ENCODE data around the gene ABR.
"Not testable (repeated sequence)": the region's sequence is repeated elsewhere in the genome, so short reads cannot be mapped to it uniquely, and the experiment has no call there.

Gene ABR

GRCh38 chr17:1134634-1135324 lies 45.0 kb downstream of the ABR start:
- peaks cover 3% of the 10 kb centered on the region; the same call in 1 of the 2 replicates for H3K4me1 ChIP-seq (ENCODE audit: insufficient read depth, low read length)
- H3K9ac ChIP-seq (ENCODE audit: low read depth, low read length), result no peak overlapping the region
- no peaks in the 10 kb centered on the region for H3K36me3 ChIP-seq (ENCODE audit: insufficient read depth, low read length)
- H3K9me3 ChIP-seq (ENCODE audit: control insufficient read depth, insufficient read depth, low read length), result no peaks in the 10 kb centered on the region

DNA sequence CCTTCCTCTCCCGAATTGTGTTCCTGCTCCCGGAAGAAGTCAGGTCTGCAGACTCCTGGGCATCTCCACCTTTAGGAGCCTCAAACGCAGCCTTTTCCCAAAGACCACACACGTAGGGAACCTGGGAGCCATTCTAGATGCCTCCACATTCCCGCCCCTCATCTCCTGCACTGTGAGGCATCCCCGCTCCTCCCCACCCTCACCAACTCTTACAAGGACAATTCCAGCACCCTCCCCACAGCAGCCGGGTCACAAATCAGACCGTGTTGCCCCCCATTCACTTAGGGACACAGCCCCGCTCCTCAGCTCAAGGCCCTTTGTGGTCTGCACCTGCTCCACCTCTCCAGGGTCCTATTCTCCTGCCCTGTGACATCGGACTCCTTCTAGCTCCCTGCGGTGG lies 49.6 kb downstream of the ABR start:
- Histone ChIP-seq H3K4me1 (ENCODE audit: insufficient read depth, low read length) (no peaks in the 10 kb centered on the region), H3K9ac (ENCODE audit: low read depth, low read length) (no peak overlapping the region), H3K9me3 (ENCODE audit: control insufficient read depth, insufficient read depth, low read length) (no peaks in the 10 kb centered on the region), H3K36me3 (ENCODE audit: insufficient read depth, low read length) (no peaks in the 10 kb centered on the region)

GRCh38 chr17:1128463-1128862 lies 51.3 kb downstream of the ABR start:
- not testable (repeated sequence) for H3K4me1 ChIP-seq (ENCODE audit: insufficient read depth, low read length); H3K36me3 ChIP-seq (ENCODE audit: insufficient read depth, low read length); H3K9ac ChIP-seq (ENCODE audit: low read depth, low read length); H3K9me3 ChIP-seq (ENCODE audit: control insufficient read depth, insufficient read depth, low read length)

DNA sequence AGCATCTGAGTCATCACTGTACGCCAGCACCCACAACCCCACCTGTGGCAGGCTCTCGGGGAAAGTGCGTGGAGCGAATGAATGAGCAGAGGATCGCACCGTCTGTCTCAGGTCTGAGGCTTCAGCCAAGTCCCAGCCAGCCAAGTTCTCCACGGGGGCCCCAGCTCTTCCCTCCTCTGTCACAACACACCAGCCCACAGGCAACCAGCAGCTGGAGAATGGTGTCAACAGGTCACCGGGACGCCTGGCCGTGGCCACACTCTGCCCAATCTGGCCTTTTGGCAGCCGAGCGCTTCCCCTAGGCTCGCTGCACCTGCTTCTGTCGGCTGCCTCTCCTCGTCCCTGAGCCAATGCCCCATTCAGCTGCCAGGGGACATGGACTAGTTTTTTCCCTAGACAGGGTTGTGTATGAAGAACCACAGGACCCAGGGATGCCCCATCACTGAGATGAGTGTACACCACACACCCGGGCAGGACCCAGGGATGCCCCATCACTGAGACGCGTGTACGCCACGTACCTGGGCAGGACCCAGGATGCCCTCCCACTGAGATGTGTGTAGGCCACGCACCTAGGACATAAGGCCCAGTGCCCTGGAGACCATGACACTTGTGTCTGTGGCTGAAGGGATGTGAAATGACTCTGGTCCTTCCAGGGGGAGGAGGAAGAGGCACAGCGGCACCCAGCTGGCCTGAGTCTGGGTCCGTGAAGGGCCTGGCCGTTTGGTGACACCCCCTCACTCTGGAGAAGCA lies 52.8 kb downstream of the ABR start:
- Histone ChIP-seq H3K9me3 (ENCODE audit: control insufficient read depth, insufficient read depth, low read length) (no peaks in the 10 kb centered on the region), H3K36me3 (ENCODE audit: insufficient read depth, low read length) (no peaks in the 10 kb centered on the region), H3K9ac (ENCODE audit: low read depth, low read length) (no peak overlapping the region), H3K4me1 (ENCODE audit: insufficient read depth, low read length) (no peaks in the 10 kb centered on the region; the same call in 1 of the 2 replicates)

DNA sequence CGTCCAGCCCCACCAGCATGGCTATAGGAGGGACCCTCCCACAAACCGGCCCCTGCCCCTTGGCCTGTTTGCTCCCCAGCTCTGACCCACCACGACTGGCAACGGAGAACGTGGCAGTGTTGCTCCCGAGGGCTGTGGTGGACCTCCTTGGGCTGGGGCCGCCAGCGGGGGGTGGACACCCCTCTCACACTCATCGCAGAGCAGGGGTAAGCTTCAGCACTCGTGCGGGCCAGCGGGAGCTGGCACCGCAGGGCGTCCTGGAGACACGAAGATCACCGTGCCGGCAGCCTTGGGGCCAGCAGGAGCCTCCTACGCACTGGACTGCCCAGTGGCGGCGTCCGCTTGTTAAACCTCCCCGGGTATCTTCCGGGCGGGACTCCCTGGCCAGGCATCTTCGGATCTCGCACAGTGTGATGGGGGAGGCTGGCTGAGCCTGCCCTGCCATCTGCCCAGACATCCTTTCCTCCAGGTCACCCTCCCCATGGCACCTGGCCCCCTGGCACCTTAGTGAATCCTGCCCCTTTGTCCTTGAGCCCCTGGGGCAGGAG lies 53.5 kb downstream of the ABR start:
- Histone ChIP-seq H3K9ac (ENCODE audit: low read depth, low read length) (no peak overlapping the region), H3K9me3 (ENCODE audit: control insufficient read depth, insufficient read depth, low read length) (no peaks in the 10 kb centered on the region), H3K36me3 (ENCODE audit: insufficient read depth, low read length) (no peaks in the 10 kb centered on the region), H3K4me1 (ENCODE audit: insufficient read depth, low read length) (no peaks in the 10 kb centered on the region; the same call in 1 of the 2 replicates)

- Histone ChIP-seq H3K9me3 (ENCODE audit: control insufficient read depth, insufficient read depth, low read length) (no peaks in the 10 kb centered on the region), H3K9ac (ENCODE audit: low read depth, low read length) (no peak overlapping the region), H3K36me3 (ENCODE audit: insufficient read depth, low read length) (no peaks in the 10 kb centered on the region), H3K4me1 (ENCODE audit: insufficient read depth, low read length) (no peaks in the 10 kb centered on the region; the same call in 1 of the 2 replicates)
These were observed 54.0 kb downstream of the ABR start for GRCh38 chr17:1125788-1126145.

DNA sequence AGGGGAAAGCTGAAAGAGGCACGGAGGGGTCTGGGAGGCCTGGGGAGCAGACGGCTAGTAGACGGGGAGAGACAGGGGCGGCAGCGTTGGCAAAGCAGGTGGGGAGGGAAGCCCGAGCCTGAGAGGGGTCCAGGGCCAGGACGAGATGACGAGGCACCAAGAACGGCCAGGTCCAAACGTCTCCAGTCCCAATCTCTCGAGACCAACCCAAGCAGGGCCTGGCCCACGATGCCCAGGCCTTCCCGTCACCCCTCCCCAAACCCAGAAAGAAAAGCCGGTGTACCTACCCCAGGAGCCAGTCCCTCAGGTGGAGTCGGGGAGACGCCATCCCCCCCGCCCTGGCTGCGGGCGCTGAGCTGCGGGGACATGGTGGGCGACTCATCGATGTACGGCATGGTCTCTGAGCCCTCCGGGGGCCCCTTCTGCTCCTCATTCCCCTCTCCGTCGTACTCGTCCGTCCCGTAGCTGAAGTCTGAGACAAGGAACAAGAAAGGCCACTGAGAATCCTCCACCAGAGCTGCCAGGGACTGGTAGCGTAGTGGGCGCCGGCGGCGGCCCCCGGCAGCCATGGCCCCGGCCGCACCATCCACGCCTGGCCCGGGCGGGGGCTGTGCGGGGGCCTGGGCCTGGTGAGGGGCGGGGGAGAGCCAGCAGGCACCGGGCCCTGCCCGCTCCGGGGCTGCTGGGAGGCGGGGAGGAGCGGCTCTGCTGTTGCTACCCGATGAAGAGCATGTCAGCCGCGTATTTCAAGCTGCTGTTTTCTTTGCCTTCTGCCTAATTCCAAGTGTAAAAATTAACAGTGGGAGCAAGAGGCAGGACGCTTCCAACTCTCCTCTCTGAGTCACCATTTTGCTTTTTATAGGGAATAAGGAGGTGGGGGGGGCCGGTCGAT lies 54.6 kb downstream of the ABR start:
- Histone ChIP-seq H3K4me1 (ENCODE audit: insufficient read depth, low read length) (no peaks in the 10 kb centered on the region; the same call in 1 of the 2 replicates), H3K9me3 (ENCODE audit: control insufficient read depth, insufficient read depth, low read length) (no peaks in the 10 kb centered on the region), H3K36me3 (ENCODE audit: insufficient read depth, low read length) (no peaks in the 10 kb centered on the region), H3K9ac (ENCODE audit: low read depth, low read length) (no peak overlapping the region)

- no peaks in the 10 kb centered on the region for H3K36me3 ChIP-seq (ENCODE audit: insufficient read depth, low read length)
- no peak overlapping the region for H3K9ac ChIP-seq (ENCODE audit: low read depth, low read length)
- H3K9me3 ChIP-seq (ENCODE audit: control insufficient read depth, insufficient read depth, low read length), result no peaks in the 10 kb centered on the region
- H3K4me1 ChIP-seq (ENCODE audit: insufficient read depth, low read length), result no peaks in the 10 kb centered on the region; the same call in 1 of the 2 replicates
These were observed 55.7 kb downstream of the ABR start for GRCh38 chr17:1123921-1124715.

- Histone ChIP-seq H3K4me1 (ENCODE audit: insufficient read depth, low read length) (no peaks in the 10 kb centered on the region; the same call in 1 of the 2 replicates), H3K36me3 (ENCODE audit: insufficient read depth, low read length) (no peaks in the 10 kb centered on the region), H3K9me3 (ENCODE audit: control insufficient read depth, insufficient read depth, low read length) (no peaks in the 10 kb centered on the region), H3K9ac (ENCODE audit: low read depth, low read length) (no peak overlapping the region)
These were observed 56.4 kb downstream of the ABR start for GRCh38 chr17:1123393-1123831.

GRCh38 chr17:1122533-1123392 lies 57.0 kb downstream of the ABR start:
- no peaks in the 10 kb centered on the region for H3K9me3 ChIP-seq (ENCODE audit: control insufficient read depth, insufficient read depth, low read length)
- H3K4me1 ChIP-seq (ENCODE audit: insufficient read depth, low read length), result no peaks in the 10 kb centered on the region; the same call in 1 of the 2 replicates
- no peaks in the 10 kb centered on the region for H3K36me3 ChIP-seq (ENCODE audit: insufficient read depth, low read length)
- no peak overlapping the region for H3K9ac ChIP-seq (ENCODE audit: low read depth, low read length)

DNA sequence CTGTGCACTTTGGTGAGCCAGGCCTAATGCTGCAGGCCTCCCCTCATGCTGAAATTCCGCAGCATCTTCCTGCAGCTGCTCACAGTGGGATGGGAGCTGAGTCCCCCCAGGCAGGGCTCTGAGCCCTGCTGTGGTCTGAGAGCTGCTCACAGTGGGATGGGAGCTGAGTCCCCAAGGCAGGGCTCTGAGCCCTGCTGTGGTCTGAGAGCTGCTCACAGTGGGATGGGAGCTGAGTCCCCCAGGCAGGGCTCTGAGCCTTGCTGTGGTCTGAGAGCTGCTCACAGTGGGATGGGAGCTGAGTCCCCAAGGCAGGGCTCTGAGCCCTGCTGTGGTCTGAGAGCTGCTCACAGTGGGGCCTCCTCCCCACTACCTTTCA lies 58.4 kb downstream of the ABR start:
- H3K36me3 ChIP-seq (ENCODE audit: insufficient read depth, low read length); H3K9ac ChIP-seq (ENCODE audit: low read depth, low read length); H3K4me1 ChIP-seq (ENCODE audit: insufficient read depth, low read length); H3K9me3 ChIP-seq (ENCODE audit: control insufficient read depth, insufficient read depth, low read length): not testable (repeated sequence)

DNA sequence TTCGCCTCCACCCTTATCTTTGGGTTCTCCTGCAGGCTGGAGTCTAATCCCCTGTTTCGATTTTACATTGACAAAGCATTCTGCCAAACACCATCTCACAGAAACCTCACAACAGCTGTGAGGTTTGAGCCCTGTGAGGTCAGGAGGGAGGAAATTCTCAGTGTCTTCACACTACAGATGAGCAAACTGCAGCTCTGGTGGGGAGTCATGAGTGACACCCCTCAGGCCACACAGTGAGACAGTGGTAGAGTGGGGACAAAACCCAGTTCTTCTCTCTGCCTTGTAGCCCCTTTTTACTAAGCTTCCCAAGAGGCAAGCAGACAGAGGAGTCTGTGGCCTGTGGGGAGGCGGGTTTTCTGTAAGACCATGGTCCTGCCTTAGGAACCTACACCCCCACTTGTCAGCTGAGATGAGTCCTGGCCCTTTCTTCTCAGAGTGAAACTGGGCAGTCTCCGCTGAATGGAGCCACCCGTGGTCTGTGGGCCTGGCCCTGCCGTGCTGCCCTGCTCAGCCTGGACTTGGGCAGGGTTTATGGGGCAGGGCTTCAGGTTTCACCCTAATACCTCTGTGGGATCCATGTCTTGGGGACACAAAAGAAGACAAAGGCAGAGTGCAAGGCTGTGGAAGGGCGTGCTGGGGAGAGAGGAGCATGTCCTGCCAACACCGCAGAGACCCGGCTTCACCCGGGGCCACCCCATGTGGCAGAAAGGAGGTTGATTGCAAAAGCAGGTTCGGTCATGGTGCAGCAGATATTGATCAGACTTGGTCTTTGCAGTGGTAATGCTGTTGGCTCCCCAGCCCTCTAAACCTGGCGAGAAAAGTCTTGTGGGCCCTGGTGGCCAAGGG lies 59.0 kb downstream of the ABR start:
- Histone ChIP-seq H3K4me1 (ENCODE audit: insufficient read depth, low read length) (no peaks in the 10 kb centered on the region; the same call in 1 of the 2 replicates), H3K36me3 (ENCODE audit: insufficient read depth, low read length) (no peaks in the 10 kb centered on the region), H3K9ac (ENCODE audit: low read depth, low read length) (no peak overlapping the region), H3K9me3 (ENCODE audit: control insufficient read depth, insufficient read depth, low read length) (no peaks in the 10 kb centered on the region)

Data from ES-I3 (cell line).